GM18507 (cell line): ENCODE results near the gene CBY2.
"Not testable (repeated sequence)": the region's sequence is repeated elsewhere in the genome, so short reads cannot be mapped to it uniquely, and the experiment has no call there.

ENCODE experiments used
- DNase-seq: peaks from one replicate; pipeline ENCODE4 v3.0.0; 2011; ENCODE audit warnings: low read depth; ENCODE audit not compliant: insufficient read length; ENCODE audit errors: extremely low spot score
- FAIRE-seq: peaks from 2 replicates; lab custom pipeline; 2011; peaks lifted over from hg19 to GRCh38; lab: Jason Lieb, UNC

Gene CBY2

GRCh38 chr13:45733361-45733760, 31.2 kb downstream of the CBY2 start:
- FAIRE-seq (no peak), DNase-seq (no peak)

GRCh38 chr13:45737571-45738017, 35.5 kb downstream of the CBY2 start:
- FAIRE-seq (no peak), DNase-seq (no peak)

DNA sequence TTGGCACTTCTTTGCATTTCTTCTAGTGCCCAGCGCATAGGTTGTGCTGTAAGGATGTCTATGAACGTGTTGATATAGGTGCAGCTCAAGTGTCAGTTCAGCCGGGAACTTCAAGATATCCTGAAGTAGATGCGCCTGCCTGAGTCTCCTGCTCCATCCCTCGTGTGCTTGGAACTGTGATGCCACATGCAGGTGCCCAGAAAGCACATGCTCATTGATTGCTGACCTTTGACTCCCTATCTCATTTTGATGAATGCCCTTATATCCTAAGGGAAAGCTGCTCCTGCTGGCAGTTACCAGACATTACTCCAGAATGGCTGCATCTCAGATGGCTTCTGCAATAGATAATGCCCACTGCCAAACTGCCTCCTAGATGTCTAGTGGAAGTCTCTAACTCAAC, 40.9 kb downstream of the CBY2 start:
- DNase-seq, result no peak
- no peak for FAIRE-seq

GRCh38 chr13:45744979-45745378, 42.9 kb downstream of the CBY2 start:
- no peak for FAIRE-seq
- DNase-seq, result no peak

GRCh38 chr13:45747071-45747470, 45.0 kb downstream of the CBY2 start:
- FAIRE-seq (no peak), DNase-seq (no peak)

DNA sequence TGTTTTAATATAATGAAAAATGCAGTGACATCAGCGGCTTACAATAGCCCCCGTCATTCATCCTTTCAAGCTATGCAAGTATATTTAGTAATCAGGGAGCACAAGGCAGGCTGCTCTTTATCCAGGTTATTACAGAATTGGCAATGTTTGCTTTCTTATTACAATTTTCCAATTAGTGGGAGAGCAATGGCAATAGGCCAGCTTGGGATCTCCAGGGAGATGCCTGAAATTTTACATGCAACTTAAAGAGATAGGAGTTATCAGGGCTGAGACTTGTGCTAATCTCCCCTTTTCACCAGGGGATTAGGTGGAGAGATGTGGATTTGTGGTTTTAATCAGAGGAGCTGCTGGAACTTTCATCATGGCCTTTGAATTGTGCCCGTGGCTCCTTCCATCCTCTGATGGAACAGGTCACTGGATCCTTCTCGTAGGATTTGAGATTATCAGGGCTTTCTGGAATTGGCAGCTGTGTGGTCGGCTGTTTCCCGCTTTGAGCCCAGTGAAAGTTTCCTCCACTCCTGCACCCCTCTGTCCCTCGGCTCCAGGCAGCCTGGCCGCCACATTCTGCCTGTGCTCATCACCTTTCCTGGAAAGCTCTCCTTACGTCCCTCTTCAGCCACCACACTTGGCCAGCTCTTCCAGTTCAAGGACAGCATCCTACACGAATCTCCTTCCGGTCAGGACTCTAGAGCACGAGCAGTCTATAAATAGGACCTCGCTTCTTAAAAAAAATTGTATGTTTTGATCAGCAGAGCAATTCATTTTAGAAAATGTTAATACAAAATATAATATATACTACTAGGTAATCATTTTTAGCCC, 47.0 kb downstream of the CBY2 start:
- FAIRE-seq, result no peak
- DNase-seq, result no peak

GRCh38 chr13:45750566-45750965, 48.4 kb downstream of the CBY2 start:
- DNase-seq, result no peak
- no peak for FAIRE-seq

- FAIRE-seq, result no peak
- DNase-seq, result no peak
These were observed 49.8 kb downstream of the CBY2 start for GRCh38 chr13:45751885-45752284.

DNA sequence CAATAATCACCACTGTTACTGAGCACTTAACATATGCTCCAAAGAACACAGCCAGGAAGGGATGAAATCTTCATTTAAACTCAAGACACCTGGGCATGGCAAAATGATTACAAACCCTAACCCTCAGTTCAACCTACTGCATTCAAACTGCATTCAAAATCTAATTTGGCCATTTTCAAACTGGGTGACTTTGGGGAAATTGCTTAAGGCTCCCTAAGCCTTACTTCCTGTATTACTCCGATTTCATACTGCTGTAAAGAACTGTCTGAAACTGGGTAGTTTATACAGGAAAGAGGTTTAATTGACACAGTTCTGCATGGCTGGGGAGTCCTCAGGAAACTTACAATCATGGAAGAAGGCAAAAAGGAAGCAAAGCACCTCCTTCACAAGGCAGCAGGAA, 50.4 kb downstream of the CBY2 start:
- FAIRE-seq (no peak), DNase-seq (no peak)

DNA sequence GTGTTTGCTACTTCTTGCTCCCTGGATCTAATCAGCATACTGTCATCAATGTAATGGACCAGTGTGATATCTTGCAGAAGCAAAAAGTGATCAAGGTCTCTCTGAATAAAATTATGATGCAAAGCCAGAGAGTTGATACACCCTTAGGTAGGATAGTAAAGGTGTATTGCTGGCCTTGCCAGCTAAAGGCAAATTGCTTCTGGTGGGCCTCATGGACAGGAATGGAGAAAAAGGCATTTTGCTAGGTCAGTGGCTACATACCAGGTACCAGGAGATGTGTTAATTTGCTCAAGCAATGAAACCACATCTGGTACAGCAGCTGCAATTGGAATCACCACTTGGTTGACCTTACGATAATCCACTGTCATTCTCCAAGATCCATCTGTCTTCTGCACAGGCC, 54.4 kb downstream of the CBY2 start:
- not testable (repeated sequence) for DNase-seq

GRCh38 chr13:45757589-45757988, 55.5 kb downstream of the CBY2 start:
- DNase-seq, FAIRE-seq: not testable (repeated sequence)

More for the DNA sequence above, 54.4 kb downstream of the CBY2 start:
- FAIRE-seq, result not testable (repeated sequence)

- FAIRE-seq (no peak), DNase-seq (no peak)
These were observed 61.3 kb downstream of the CBY2 start for GRCh38 chr13:45763419-45763818.
